CD4-positive, alpha-beta T cell (primary cell): ENCODE data around the gene UGT2A1. TPM values are rescaled to one million over a fixed set of nuclear protein-coding genes. Genes with fewer than 3 reads are reported as not detected.

ENCODE experiments used
- ATAC-seq: fragments of 200-7000 bp; cut with Tn5 transposase; one replicate; pipeline ENCODE4 v1.10.0; 2022; ENCODE audit warnings: mild to moderate bottlenecking; ENCODE audit not compliant: poor library complexity
- CTCF ChIA-PET: fragments of 350-600 bp; sonication (Branson Sonifier 250); formaldehyde crosslinking; loops from one replicate; lab custom pipeline; 2021; ENCODE audit warnings: antibody characterized with exemption, inconsistent platforms; lab: Charles Lee
- POLR2A ChIA-PET: fragments of 350-600 bp; sonication (Branson Sonifier 250); formaldehyde crosslinking; loops from one replicate; lab custom pipeline; 2021; ENCODE audit warnings: antibody characterized with exemption, inconsistent platforms; lab: Charles Lee
- DNase-seq, 14 experiments: peaks; one replicate each; pipeline ENCODE4 v3.0.0-alpha.2; 2013 to 2020; ENCODE audit warnings: mixed read lengths in 2 of 14
- H3K27ac ChIP-seq, 2 donors: one replicate each; pipeline versions ENCODE4 v1.5.1 to v1.7.0; 2013; ENCODE audit warnings: low read length in 2 of 2, low read depth in 1 of 2, mild to moderate bottlenecking in 1 of 2
- H3K27me3 ChIP-seq, 2 experiments: 1 replicate in 1 of 2; 2 replicates in 1 of 2; pipeline versions ENCODE4 v1.6.1 to v1.7.0; 2013; ENCODE audit warnings: low read length in 2 of 2, control low read depth in 1 of 2, mild to moderate bottlenecking in 1 of 2, moderate library complexity in 1 of 2; ENCODE audit not compliant: insufficient read depth in 2 of 2, control insufficient read depth in 1 of 2
- H3K36me3 ChIP-seq: one replicate; pipeline ENCODE4 v1.6.1; 2013; ENCODE audit warnings: low read length, control low read depth; ENCODE audit not compliant: insufficient read depth
- H3K4me1 ChIP-seq: one replicate; pipeline ENCODE4 v1.6.1; 2013; ENCODE audit warnings: low read length, control low read depth; ENCODE audit not compliant: insufficient read depth
- H3K4me3 ChIP-seq: one replicate; pipeline ENCODE4 v1.5.1; 2013; ENCODE audit warnings: mild to moderate bottlenecking, low read length, moderate library complexity
- H3K9me3 ChIP-seq, 2 experiments: 1 replicate in 1 of 2; 2 replicates in 1 of 2; pipeline versions ENCODE4 v1.6.1 to v1.7.0; 2013; ENCODE audit warnings: low read length in 2 of 2, mild to moderate bottlenecking in 2 of 2, control low read depth in 1 of 2, moderate library complexity in 1 of 2; ENCODE audit not compliant: control insufficient read depth in 1 of 2, insufficient read depth in 1 of 2
- H3K27ac Mint-ChIP-seq: one replicate; pipeline ENCODE4 v1.8.0; 2020; ENCODE audit warnings: mixed read lengths
- H3K27me3 Mint-ChIP-seq: one replicate; pipeline ENCODE4 v1.8.0; 2021; ENCODE audit warnings: mixed read lengths
- H3K36me3 Mint-ChIP-seq: one replicate; pipeline ENCODE4 v1.8.0; 2021; ENCODE audit warnings: low read depth, mixed read lengths
- H3K4me1 Mint-ChIP-seq: one replicate; pipeline ENCODE4 v1.8.0; 2021; ENCODE audit warnings: low read depth, mixed read lengths
- H3K4me3 Mint-ChIP-seq: one replicate; pipeline ENCODE4 v1.8.0; 2020; ENCODE audit warnings: mild to moderate bottlenecking, mixed read lengths
- H3K9me3 Mint-ChIP-seq: one replicate; pipeline ENCODE4 v1.8.0; 2020; ENCODE audit warnings: mixed read lengths
- intact Hi-C, 2 experiments: fragments of 100-400 bp; cut with DNase I in 1 of 2; cut with micrococcal nuclease in 1 of 2; formaldehyde crosslinking; loops; one replicate each; pipeline versions ENCODE4 v1.15.1 to v1.9.0; 2023 to 2025; cut with DNase I, micrococcal nuclease
- total RNA-seq, 174 experiments: library from RNA in 2 of 174; stranded (reverse) in 2 of 174; gene quantifications; one replicate each; pipeline ENCODE4 v1.2.3 and lab custom pipeline; 2021 to 2026
- TF ChIP-seq, protein P1 (sequence below): fragments of 200-600 bp; IDR thresholded peaks from one replicate; pipeline ENCODE4 v1.8.0; 2022; ENCODE audit warnings: antibody characterized with exemption, mild to moderate bottlenecking

Gene UGT2A1
- total RNA-seq, 2 experiments from 2014 or later: 0.22 TPM; not detected in 1

DNA sequence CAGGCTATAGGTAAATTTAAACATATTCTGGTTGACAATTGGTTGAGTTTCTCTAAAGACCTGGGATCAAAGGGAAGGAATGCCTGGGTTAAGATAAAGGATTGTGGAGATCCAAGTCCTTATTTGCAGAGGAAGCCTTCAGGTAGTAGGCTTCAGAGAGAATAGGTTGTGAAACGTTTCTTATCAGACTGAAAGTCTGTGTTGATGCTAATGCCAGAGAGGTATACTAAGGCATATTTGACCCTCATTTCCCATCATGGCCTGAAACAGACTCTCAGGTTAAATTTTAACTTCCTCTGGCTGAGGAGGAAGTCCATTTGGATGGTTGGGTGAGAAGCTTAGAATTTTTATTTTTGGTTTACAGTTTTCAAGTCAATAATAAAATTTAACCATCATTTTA, 61.7 kb downstream of the UGT2A1 start:
- DNase-seq (no peak), ATAC-seq (no peak)
- TF ChIP-seq, protein P1, sequence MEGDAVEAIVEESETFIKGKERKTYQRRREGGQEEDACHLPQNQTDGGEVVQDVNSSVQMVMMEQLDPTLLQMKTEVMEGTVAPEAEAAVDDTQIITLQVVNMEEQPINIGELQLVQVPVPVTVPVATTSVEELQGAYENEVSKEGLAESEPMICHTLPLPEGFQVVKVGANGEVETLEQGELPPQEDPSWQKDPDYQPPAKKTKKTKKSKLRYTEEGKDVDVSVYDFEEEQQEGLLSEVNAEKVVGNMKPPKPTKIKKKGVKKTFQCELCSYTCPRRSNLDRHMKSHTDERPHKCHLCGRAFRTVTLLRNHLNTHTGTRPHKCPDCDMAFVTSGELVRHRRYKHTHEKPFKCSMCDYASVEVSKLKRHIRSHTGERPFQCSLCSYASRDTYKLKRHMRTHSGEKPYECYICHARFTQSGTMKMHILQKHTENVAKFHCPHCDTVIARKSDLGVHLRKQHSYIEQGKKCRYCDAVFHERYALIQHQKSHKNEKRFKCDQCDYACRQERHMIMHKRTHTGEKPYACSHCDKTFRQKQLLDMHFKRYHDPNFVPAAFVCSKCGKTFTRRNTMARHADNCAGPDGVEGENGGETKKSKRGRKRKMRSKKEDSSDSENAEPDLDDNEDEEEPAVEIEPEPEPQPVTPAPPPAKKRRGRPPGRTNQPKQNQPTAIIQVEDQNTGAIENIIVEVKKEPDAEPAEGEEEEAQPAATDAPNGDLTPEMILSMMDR: no peak
- no peaks in the 10 kb centered on the region for H3K4me1 ChIP-seq
- no peak overlapping the region for H3K27ac Mint-ChIP-seq
- H3K27me3 Mint-ChIP-seq: no peaks in the 10 kb centered on the region
- H3K36me3 ChIP-seq: no peaks in the 10 kb centered on the region
- POLR2A ChIA-PET: no interaction called here
- CTCF ChIA-PET: no interaction called here
- no peak overlapping the region for H3K4me3 ChIP-seq
- no peak overlapping the region for H3K4me3 Mint-ChIP-seq
- H3K4me1 Mint-ChIP-seq: no peaks in the 10 kb centered on the region
- intact Hi-C loops: no loop called here
- no peaks in the 10 kb centered on the region for H3K9me3 ChIP-seq
- no peaks in the 10 kb centered on the region for H3K36me3 Mint-ChIP-seq
- H3K27me3 ChIP-seq: no peaks in the 10 kb centered on the region
- H3K9me3 Mint-ChIP-seq: no peaks in the 10 kb centered on the region
- no peak overlapping the region for H3K27ac ChIP-seq

- POLR2A ChIA-PET: no interaction called here
- H3K4me3 Mint-ChIP-seq: no peak overlapping the region
- no peak overlapping the region for H3K27ac Mint-ChIP-seq
- TF ChIP-seq, protein P1: no peak
- H3K4me3 ChIP-seq: no peak overlapping the region
- H3K36me3 ChIP-seq: no peaks in the 10 kb centered on the region
- no peaks in the 10 kb centered on the region for H3K27me3 ChIP-seq
- H3K4me1 ChIP-seq: no peaks in the 10 kb centered on the region
- no peaks in the 10 kb centered on the region for H3K27me3 Mint-ChIP-seq
- intact Hi-C loops: no loop called here
- H3K36me3 Mint-ChIP-seq: no peaks in the 10 kb centered on the region
- H3K27ac ChIP-seq: no peak overlapping the region
- no peaks in the 10 kb centered on the region for H3K4me1 Mint-ChIP-seq
- no peaks in the 10 kb centered on the region for H3K9me3 Mint-ChIP-seq
- ATAC-seq: no peak
- no peak for DNase-seq
- CTCF ChIA-PET: no interaction called here
- no peaks in the 10 kb centered on the region for H3K9me3 ChIP-seq
Observed at GRCh38 chr4:69589884-69590283, 63.2 kb downstream of the UGT2A1 start.

DNA sequence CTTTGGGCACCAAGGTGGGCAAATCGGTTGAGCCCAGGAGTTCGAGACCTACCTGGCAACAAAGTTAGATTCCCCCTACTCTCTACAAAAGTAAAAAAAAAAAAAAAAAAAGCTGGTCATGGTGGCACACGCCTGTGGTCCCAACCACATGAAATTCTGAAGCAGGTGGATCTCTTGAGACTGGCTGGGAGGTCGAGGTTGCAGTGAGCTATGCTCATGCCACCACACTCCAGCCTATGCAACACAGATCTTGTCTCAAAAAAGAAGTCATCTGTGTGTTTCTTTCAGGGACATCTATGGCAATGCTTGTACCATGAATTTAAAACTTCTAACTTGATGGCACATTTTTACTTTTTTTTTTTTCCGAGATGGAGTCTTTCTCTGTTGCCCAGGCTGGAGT, 68.9 kb downstream of the UGT2A1 start:
- Mint-ChIP-seq H3K4me1 (no peaks in the 10 kb centered on the region), H3K27me3 (no peaks in the 10 kb centered on the region), H3K9me3 (no peaks in the 10 kb centered on the region), H3K27ac (no peak overlapping the region), H3K36me3 (no peaks in the 10 kb centered on the region), H3K4me3 (no peak overlapping the region)
- ATAC-seq: no peak
- CTCF ChIA-PET: no interaction called here
- Histone ChIP-seq H3K4me3 (no peak overlapping the region), H3K27me3 (no peaks in the 10 kb centered on the region), H3K9me3 (no peaks in the 10 kb centered on the region), H3K27ac (no peak overlapping the region), H3K36me3 (no peaks in the 10 kb centered on the region), H3K4me1 (no peaks in the 10 kb centered on the region)
- TF ChIP-seq, protein P1: no peak
- DNase-seq: no peak
- POLR2A ChIA-PET: no interaction called here
- intact Hi-C loops: no loop called here
